ENCODE data around the gene BMPR1A.

- TF ChIP-seq POLR2AphosphoS5 (IDR thresholded peaks at IDR 0.05; ENCODE audit: low read depth, low read length) (no peak), SIN3A (IDR thresholded peaks at IDR 0.05; ENCODE audit: borderline replicate concordance, insufficient read depth, low read length) (no peak), TAF1 (IDR thresholded peaks at IDR 0.05; ENCODE audit: borderline replicate concordance, insufficient read depth, low read length) (no peak), REST (IDR thresholded peaks at IDR 0.05; ENCODE audit: insufficient read depth in 1 of 2, low read depth in 2 of 2, low read length in 2 of 2) (no peak), FOXP2 (optimal IDR thresholded peaks at IDR 0.05; ENCODE audit: borderline replicate concordance, extremely low read depth, extremely low read length, insufficient read depth) (no peak)
Measured at GRCh38 chr10:86840498-86840897, 84.1 kb downstream of the BMPR1A start.
